Gastrocnemius medialis (tissue), 4 donors: ENCODE results near the gene SYMPK. TPM values are rescaled to one million over a fixed set of nuclear protein-coding genes. Genes with fewer than 3 reads are reported as not detected.

Source experiments
- ATAC-seq, 2 donors: fragments of 150-250 bp; one replicate each; pipeline ENCODE4 v1.9.1; 2016
- DNase-seq, 2 donors: peaks; one replicate each; pipeline ENCODE4 v3.0.0-alpha.2; 2019
- H3K27ac ChIP-seq, 4 donors: fragments of 200-600 bp; sonication (generic); 1 replicate in 1 of 4; 2 replicates in 3 of 4; pipeline ENCODE4 v1.5.1; 2016 to 2018; ENCODE audit warnings: mild to moderate bottlenecking in 2 of 4, moderate library complexity in 1 of 4
- H3K27me3 ChIP-seq, 3 donors: fragments of 200-600 bp; sonication (generic) in 2 of 3; 1 replicate in 1 of 3; 2 replicates in 2 of 3; pipeline versions ENCODE4 v1.5.1 to v1.6.0; 2016 to 2019; ENCODE audit warnings: mild to moderate bottlenecking in 1 of 3, moderate library complexity in 1 of 3
- H3K36me3 ChIP-seq, 2 donors: fragments of 200-600 bp; sonication (generic) in 1 of 2; one replicate each; pipeline ENCODE4 v1.5.1; 2017 to 2018
- H3K4me1 ChIP-seq, 2 donors: fragments of 200-600 bp; sonication (generic) in 1 of 2; one replicate each; pipeline ENCODE4 v1.5.1; 2016 to 2017; ENCODE audit warnings: mild to moderate bottlenecking in 2 of 2
- H3K4me3 ChIP-seq, 4 donors: fragments of 200-600 bp; sonication (generic) in 3 of 4; 1 replicate in 1 of 4; 2 replicates in 3 of 4; pipeline ENCODE4 v1.5.1; 2016 to 2019; ENCODE audit warnings: mild to moderate bottlenecking in 2 of 4
- H3K9me3 ChIP-seq, 3 donors: fragments of 200-600 bp; sonication (generic) in 2 of 3; 1 replicate in 1 of 3; 2 replicates in 2 of 3; pipeline ENCODE4 v1.5.1; 2016 to 2019
- POLR2A ChIP-seq, 2 donors: fragments of 450-650 bp; IDR thresholded peaks; one replicate each; pipeline ENCODE4 v1.6.1; 2017; ENCODE audit warnings: antibody characterized with exemption in 2 of 2, mild to moderate bottlenecking in 2 of 2, moderate library complexity in 2 of 2
- in situ Hi-C, 4 donors: fragments of 200-750 bp; cut with MboI; loops; one replicate each; pipeline versions ENCODE4 v1.15.0 to v1.8.0; 2017; ENCODE audit warnings: low sequenced_read_pairs in 4 of 4
- intact Hi-C: fragments of 100-400 bp; cut with DNase I; formaldehyde crosslinking; loops from one replicate; pipeline ENCODE4 v1.15.1; 2023; ENCODE audit warnings: low total_unique reads
- total RNA-seq, 4 donors: library from RNA; depleted of rRNA; stranded (reverse); fragments of >200 nt; gene quantifications; one replicate each; pipeline versions ENCODE4 v1.1.0 to v1.2.3, GENCODE V29; 2016
- TF ChIP-seq, protein P1 (sequence below), 5 experiments: fragments of 450-650 bp in 3 of 5; fragments of 200-600 bp in 2 of 5; sonication (generic) in 2 of 5; IDR thresholded peaks in 4 of 5; conservative IDR thresholded peaks in 1 of 5; 1 replicate in 4 of 5; 2 replicates in 1 of 5; pipeline ENCODE4 v1.5.1; 2016 to 2019; ENCODE audit warnings: antibody characterized with exemption in 5 of 5, mild to moderate bottlenecking in 3 of 5, moderate library complexity in 3 of 5

The SYMPK gene
- total RNA-seq, 4 donors from 2014 or later: 14.1 to 64.6 (median 34.9) TPM

DNA sequence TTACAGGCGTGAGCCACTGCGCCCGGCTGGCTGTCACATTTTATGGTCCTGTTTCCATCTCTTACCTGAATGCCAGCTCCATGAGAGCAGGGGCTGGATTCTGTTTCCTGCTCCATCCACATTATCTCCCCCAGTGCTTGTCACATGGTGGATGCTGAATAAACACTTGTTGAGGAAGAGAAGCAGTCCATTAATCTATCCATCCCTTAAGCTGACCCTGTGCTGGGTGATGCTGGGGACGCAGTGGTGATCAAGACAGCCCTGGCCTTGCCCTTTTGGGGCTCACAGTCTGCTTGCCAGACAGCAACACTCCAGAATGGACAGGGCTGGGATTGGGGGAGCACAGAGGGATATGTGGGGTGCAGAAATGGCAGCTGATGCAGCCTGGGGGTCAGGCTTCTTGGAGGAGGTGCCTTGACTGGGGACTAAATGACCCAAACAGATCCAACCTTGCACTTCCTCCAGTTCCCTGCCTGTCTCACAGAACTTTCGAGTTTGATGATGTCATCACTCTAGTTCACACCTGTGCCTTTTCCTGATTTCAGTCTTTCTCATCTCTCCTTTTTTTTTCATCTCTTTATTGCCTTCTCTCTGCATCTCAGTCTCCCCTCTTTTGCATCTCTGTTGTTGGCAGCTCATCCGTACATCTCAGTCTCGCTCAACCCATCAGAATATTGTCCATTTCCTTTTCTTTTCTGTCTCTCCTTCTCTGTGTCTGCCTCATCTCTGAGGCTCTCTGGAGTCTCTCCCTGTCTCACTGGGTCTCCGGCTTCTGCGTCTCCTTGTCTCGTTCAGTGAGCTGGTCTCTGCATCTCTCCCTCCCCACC, 18.3 kb upstream of the SYMPK start:
- H3K4me3 ChIP-seq: no peak overlapping the region
- TF ChIP-seq, protein P1, sequence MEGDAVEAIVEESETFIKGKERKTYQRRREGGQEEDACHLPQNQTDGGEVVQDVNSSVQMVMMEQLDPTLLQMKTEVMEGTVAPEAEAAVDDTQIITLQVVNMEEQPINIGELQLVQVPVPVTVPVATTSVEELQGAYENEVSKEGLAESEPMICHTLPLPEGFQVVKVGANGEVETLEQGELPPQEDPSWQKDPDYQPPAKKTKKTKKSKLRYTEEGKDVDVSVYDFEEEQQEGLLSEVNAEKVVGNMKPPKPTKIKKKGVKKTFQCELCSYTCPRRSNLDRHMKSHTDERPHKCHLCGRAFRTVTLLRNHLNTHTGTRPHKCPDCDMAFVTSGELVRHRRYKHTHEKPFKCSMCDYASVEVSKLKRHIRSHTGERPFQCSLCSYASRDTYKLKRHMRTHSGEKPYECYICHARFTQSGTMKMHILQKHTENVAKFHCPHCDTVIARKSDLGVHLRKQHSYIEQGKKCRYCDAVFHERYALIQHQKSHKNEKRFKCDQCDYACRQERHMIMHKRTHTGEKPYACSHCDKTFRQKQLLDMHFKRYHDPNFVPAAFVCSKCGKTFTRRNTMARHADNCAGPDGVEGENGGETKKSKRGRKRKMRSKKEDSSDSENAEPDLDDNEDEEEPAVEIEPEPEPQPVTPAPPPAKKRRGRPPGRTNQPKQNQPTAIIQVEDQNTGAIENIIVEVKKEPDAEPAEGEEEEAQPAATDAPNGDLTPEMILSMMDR (IDR thresholded peaks at IDR 0.05 in 4 of 5, conservative IDR thresholded peaks at IDR 0.05 in 1 of 5): no peak
- TF ChIP-seq POLR2A (IDR thresholded peaks at IDR 0.05): no peak
- H3K9me3 ChIP-seq: no peaks in the 10 kb centered on the region
- H3K4me1 ChIP-seq: peaks cover 29 to 38% of the 10 kb centered on the region in 2 donors
- peaks cover 0 to 6% of the 10 kb centered on the region in 2 donors for H3K36me3 ChIP-seq
- in situ Hi-C loops (no loop called here), intact Hi-C loops (no loop called here)
- peaks cover 0 to 8% (median 0%) of the 10 kb centered on the region in 3 donors for H3K27me3 ChIP-seq
- DNase-seq (no peak), ATAC-seq (no peak)
- no peak overlapping the region for H3K27ac ChIP-seq

DNA sequence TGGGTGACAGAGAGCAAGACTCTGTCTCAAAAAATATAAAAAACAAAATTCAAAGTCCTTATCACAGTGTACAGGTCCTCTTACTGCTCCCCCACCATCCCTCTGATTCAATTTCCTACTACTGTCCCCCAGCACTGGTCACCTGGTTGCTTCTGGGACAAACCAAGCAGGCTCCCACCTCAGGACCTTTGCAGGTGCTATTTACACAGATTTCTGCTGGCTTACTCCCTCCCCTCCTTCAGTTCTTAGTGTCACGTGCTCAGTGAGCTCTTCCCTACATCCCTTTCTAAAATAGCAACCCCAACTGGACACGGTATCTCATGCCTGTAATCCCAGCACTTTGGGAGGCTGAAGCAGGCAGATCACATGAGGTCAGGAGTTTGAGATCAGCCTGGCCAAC, 17.0 kb upstream of the SYMPK start:
- H3K27ac ChIP-seq: no peak overlapping the region
- no peak for DNase-seq
- H3K36me3 ChIP-seq: peaks cover 0 to 6% of the 10 kb centered on the region in 2 donors
- intact Hi-C loops (no loop called here), in situ Hi-C loops (no loop called here)
- H3K4me1 ChIP-seq: peaks cover 25 to 35% of the 10 kb centered on the region in 2 donors
- H3K27me3 ChIP-seq: peaks cover 0 to 9% (median 0%) of the 10 kb centered on the region in 3 donors
- no peak for TF ChIP-seq POLR2A (IDR thresholded peaks at IDR 0.05)
- TF ChIP-seq, protein P1 (IDR thresholded peaks at IDR 0.05 in 4 of 5, conservative IDR thresholded peaks at IDR 0.05 in 1 of 5): no peak
- ATAC-seq: no peak
- H3K4me3 ChIP-seq: no peak overlapping the region
- no peaks in the 10 kb centered on the region for H3K9me3 ChIP-seq

DNA sequence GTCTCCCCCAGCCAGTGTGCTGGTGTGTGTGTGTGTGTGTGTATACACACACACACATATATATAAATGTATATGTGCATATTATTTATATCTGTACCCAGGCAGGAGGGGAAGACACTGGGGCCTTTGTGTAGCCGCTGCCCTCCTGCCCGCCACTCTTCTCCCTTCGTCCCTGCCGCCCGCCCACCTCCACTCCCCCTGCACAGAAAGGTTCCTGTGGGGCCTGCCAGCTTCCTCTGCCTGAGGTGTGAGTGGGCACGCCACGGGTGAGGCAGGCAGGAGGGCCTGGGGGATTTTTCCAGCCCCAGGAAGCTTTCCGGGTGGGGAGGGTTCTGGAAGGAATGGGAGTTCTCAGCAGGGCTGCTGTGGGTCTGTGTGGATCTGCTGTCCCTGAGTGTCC, 16.1 kb upstream of the SYMPK start:
- no peak for DNase-seq
- Histone ChIP-seq H3K27me3 (peaks cover 0 to 9% (median 0%) of the 10 kb centered on the region in 3 donors), H3K27ac (no peak overlapping the region), H3K36me3 (peaks cover 0 to 5% of the 10 kb centered on the region in 2 donors), H3K9me3 (no peaks in the 10 kb centered on the region), H3K4me1 (peaks cover 16 to 26% of the 10 kb centered on the region in 2 donors), H3K4me3 (no peak overlapping the region)
- TF ChIP-seq, protein P1 (IDR thresholded peaks at IDR 0.05 in 4 of 5, conservative IDR thresholded peaks at IDR 0.05 in 1 of 5): no peak
- TF ChIP-seq POLR2A (IDR thresholded peaks at IDR 0.05): no peak
- ATAC-seq: no peak
- in situ Hi-C loops (no loop called here), intact Hi-C loops (no loop called here)

DNA sequence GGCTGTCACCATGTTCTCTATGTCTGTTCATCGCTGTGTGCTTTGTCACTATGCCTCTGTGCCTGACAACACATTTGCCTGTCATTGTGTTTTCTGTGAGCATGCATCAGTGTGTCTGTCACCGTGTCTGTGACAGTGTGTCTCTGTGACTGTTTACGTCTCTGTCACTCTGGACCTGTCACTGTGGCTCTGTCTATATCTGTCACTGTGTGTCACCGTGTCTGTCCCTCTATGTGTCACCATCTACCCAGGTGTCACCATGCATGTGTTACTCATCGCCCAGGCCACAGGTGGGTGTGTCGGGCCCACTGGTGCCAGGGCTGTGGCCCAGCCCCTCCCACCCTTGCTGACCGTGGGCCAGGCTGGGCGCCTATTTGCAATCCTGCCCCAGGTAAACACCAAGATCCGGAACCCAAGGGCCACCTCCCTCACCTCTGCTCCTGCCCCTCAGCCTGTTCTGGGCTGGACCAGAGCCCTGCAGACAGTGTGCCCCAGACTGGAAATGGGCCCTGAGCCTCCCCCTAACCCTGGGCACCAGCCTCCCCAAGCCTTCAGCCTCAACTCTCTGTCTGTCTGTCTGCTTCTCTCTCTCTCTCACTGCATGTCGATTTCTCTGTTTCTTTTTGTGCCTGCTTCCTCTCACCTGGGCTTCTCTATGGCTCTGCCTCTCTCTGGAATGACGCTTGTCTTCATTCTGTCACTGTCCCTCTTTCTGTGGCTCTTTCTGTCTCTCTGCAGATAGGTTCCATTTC, 15.3 kb upstream of the SYMPK start:
- H3K27ac ChIP-seq: no peak overlapping the region
- intact Hi-C loops: no loop called here
- ATAC-seq (peak; percentile 85 to 90), DNase-seq (peak; percentile 25 to 66)
- TF ChIP-seq POLR2A (IDR thresholded peaks at IDR 0.05): peak in 1 of 2 donors; percentile 16
- TF ChIP-seq, protein P1 (IDR thresholded peaks at IDR 0.05 in 4 of 5, conservative IDR thresholded peaks at IDR 0.05 in 1 of 5): no peak
- peaks cover 0 to 9% (median 0%) of the 10 kb centered on the region in 3 donors for H3K27me3 ChIP-seq
- H3K4me3 ChIP-seq: no peak overlapping the region
- no peaks in the 10 kb centered on the region for H3K9me3 ChIP-seq
- H3K36me3 ChIP-seq: no peaks in the 10 kb centered on the region
- in situ Hi-C loops: no loop called here
- peaks cover 10 to 18% of the 10 kb centered on the region in 2 donors for H3K4me1 ChIP-seq
